ENCODE measurements around the gene OLA1. TPM values are rescaled to one million over a fixed set of nuclear protein-coding genes. Genes with fewer than 3 reads are reported as not detected.

OLA1 gene
- total RNA-seq, 1 donor from 2014 or later = 148 TPM

DNA sequence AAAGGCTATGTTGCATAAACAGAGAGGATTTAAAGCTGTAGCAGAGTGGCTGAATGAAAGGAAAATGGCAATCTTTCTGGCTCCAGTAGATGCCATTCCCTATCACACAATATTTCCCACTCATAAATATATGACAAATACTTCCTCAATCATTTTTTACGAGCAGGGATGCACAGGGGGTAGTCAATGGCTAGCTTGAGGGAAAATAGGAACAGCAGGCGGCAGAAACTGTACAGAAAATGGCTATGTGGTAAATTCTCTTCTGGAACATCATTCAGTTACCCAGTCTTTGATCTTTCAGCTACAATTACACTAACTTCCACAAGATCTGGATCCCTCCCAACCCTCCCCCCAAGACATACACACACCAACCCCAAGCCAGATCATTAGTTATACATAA, 127.2 kb downstream of the OLA1 start:
- DNase-seq (ENCODE audit: low read depth) = no peak

DNA sequence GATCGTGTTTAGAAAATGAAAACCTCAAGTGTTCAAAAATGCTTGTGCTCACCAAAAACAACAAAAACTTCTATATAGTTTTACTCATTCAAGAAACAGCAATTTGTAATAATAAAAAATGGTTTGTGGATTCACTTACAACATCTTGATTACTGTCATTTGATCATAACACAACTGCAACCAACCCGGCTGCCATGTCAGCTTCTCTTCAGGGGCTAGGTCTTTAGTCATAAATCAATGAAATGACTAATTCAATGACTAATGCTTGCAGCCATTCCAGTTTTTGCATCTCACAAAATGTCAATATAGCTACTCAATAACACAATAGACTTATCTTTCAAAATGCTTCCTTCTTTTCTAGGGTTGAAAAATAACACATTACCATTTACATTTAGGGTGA, 128.0 kb downstream of the OLA1 start:
- DNase-seq (ENCODE audit: low read depth) = peak; percentile 50

DNA sequence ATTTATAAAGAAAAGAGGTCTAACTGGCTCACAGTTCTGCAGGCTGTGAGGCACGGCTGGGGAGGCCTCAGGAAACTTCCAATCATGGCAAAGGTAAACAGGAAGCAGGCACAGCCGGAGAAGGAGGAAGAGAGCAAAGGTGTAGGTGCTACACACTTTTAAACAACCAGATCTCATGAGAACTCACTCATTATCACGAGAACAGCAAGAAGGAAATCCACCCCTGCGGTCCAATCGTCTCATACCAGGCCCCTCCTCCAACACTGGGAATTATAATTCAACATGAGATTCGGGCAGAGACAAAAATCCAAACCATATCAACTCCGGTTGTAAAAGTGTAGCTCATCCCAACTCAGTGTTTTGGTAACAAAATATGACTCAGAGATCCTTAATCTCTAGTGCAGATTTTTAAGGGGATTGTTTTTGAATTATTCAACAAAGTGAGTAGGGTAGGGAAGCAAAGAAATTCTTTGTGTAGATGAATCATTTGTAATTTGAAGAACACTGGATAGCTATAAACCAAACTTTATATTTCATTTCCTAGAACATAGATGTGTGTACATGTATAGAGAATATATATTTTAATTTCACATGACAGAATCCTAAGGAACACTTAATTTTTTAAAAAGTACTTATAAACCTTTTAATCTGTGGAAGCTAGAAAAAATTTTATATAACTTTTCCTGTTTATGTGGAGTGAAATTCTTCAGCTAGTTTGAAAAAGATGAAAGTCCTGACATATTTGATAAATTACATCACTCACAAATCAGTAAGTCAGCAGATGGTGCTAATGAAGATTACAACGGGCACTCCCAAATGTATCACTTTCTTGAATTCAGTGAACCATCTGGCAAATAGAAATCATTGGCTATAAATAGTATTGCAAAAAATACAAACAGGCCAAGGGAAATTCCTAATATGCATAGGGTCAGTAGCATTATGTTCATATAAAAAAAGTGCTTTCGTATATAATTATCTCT, 130.1 kb downstream of the OLA1 start:
- DNase-seq (ENCODE audit: low read depth) = peak; percentile 27

DNA sequence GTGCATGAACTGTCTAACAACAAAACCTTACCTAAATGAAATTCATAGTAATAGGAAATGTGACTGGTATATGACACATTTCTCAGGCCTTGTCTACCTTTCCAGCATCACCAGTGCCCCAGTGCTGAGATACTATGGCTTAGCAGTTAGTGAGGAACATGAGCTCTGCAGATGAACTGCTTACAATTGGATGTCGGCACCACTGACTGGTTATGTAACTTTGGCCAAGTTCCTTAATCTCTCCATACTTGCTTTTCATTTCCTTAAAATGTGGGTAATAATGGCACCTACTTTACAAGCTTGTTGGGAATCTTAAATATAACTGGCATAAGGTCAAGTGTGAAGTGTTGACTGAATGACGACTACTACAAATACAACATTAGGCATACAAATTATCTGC, 136.3 kb downstream of the OLA1 start:
- DNase-seq (ENCODE audit: low read depth) = no peak

DNA sequence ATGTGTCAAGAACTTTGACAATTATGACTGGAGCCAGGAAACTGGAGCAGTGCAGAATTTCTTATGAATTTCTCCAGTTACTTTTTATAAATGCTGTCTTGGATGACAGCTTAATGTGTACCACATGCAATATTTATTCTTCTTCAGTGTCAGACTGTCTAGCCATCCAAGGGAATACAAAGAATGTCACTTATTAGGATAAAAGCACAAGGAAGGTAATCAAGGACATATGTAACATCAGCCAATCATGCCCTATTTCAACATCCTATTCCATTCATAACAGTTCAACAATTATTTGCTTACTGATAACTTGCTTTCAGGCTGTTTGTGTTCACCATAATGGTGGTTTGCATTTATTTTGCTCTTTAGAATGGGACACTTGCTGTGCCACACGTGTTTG, 139.8 kb downstream of the OLA1 start:
- DNase-seq (ENCODE audit: low read depth) = no peak

DNA sequence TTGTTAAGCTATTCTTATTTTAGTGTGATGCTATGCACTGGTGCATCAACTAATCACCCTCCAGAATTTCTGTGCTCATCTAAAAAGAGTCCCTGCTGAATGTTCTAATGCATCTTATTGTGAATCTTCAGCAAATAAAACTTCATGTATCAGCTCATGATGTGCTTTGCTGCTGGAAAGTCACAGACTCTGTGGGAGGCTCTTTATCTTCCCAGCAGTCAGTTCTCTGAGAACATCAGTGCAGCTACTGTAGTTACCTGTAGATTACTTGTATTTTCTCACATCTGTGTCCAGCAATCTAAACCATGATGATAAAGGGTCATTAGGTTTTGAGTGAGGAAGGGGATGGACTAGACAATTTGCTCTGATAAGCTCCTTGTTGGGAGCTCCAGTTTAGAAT, 141.6 kb downstream of the OLA1 start:
- DNase-seq (ENCODE audit: low read depth) = no peak

DNA sequence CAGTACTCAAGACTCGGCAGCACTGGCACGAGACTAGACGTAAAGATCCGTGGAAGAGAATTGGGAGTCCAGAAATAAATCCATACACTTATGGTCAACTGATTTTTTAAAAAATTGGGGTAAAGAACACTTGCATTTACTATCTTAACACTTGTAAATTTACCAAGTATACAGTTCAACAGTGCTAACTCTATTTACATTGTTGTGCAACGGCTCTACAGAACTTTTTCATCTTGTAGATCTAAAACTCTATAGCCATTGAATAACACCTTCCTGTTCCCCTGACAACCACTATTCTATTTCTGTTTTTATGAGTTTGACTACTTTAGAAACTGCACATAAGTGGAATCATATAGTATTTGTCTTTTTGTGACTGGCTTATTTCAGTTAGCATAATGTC, 153.8 kb downstream of the OLA1 start:
- no peak for DNase-seq (ENCODE audit: low read depth)

DNA sequence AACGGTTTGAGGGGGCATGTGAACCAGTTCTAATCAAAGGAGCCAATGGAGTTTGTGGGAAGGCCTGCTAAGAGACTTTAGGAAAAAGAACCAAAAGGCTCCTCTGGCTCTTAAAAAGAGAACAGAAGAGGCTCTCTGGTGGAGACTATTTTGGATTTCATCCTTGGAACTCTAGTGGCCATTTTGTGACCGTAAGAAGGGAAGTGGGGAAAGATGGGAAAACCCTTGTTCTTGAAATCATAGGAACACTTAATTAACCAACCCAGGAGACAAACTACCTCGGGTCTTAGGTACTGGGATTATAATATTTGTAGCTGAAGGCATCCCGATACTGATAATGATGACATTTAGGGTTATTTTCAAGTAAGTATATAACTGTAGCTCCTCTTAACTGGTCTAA, 157.9 kb downstream of the OLA1 start:
- no peak for DNase-seq (ENCODE audit: low read depth)

DNA sequence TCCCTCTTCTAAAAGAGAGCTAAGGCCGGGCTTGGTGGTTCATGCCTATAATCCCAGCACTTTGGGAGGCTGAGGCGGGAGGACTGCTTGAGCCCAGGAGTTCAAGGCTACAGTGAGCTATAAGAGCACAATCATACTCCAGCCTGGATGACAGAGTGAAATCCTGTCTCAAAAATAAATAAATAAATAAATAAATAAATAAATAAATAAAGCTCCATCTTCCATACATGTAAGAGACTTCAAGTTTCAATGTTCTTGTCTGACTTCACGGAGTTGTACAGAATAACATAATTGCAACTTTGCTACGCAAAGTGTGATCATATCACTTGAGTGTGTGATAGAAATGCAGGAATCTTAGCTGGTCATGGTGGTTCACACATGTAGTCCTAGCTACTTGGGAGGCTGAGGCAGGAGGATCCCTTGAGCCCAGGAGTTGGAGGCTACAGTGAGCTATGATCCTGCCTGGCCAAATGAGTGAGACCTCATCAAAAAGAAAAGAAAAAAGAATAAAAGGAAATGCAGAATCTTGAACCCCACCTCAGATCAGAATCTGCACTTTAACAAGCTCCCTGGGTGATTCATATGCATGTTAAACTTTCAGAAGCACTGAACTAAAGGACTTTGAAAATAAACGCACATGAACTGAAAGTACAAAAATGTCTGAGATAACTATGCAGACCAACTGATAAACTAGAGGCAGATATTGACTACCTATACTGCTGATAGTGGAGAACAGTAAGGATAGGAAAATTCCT, 159.4 kb downstream of the OLA1 start:
- DNase-seq (ENCODE audit: low read depth) = no peak

DNA sequence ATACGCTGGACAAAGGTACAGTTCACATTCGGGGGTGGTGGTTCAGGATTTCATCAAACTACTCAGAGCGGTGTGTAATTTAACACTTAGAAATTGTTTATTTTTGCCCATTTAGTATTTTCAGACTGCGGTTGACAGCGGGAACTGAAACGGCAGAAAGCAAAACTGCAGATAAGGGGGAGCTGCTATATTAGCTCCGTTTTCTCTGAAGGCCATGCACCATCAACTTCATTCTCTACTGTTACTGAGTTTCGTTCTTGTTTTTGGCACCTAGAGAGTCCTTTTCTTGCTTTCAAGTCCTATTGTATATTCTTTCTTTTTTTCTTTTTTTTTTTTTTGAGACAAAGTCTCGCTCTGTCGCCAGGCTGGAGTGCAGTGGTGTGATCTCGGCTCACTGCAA, 161.6 kb downstream of the OLA1 start:
- DNase-seq (ENCODE audit: low read depth) = no peak

DNA sequence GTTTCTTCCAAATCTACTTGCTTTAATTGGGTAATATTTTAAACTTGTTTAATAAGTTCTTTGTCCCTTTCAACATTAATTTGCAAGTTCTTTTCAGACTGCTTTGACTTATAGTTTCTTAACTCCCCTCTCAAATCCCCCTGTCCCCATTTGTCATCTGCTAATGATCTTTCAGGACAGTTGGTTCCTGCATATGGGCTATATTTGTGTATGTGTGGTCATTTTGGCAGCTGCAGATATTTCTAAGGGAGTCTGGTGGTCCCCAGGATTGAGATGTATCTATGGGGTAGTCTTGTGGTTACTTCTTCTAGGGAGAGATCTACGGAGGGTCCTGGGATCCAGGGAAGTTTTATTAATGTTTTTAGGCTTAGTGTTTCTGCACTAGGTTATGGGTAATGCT, 162.6 kb downstream of the OLA1 start:
- DNase-seq (ENCODE audit: low read depth) = no peak

DNA sequence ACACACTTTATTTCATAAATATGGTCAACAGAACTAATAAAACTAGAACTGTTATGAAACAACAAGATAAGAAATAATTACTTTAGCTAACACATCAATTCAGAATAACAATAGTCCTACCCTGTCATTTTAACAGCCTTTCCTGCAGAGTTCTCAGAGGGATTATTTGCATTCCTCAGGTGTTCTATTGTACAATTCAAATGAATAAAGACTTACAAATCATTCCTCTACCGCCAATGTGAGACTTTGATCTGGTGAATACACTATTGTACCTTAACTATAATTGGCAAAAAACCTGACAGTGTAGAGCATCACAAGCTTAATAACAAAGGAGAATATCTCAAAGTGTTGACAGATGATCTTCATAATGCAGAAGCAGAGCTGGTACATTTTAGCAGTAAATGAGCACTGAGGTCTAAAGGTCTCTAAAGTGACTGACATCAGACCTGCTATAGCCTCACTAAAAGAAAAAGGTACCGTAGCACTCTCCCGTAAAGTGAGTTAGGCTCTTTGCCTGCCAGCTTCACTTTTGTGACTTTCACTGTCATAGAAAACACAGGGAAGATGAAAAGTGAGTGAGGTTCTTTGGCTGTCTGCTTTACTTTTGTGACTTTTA, 164.4 kb downstream of the OLA1 start:
- DNase-seq (ENCODE audit: low read depth) = no peak

DNA sequence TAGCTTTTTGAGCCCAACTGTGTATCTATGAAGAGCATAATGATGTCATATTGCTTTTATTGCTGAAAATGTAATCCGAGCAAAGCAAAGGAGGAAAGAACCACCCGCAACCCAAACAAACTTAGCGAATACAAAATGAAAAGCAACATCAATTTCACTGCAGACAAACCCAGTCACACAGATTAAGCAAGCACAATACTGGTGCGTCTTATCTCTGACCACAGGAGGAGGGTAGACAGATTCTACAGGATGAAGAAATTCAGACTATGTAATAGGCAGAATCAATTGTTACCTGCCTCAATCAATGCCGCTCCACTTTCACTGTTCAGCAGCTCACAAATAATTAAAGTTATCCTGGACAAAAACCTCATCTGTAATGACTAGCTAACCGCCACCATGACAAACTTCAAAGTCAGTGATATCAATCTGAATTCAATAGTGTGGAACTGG, 167.6 kb downstream of the OLA1 start:
- no peak for DNase-seq (ENCODE audit: low read depth)

DNA sequence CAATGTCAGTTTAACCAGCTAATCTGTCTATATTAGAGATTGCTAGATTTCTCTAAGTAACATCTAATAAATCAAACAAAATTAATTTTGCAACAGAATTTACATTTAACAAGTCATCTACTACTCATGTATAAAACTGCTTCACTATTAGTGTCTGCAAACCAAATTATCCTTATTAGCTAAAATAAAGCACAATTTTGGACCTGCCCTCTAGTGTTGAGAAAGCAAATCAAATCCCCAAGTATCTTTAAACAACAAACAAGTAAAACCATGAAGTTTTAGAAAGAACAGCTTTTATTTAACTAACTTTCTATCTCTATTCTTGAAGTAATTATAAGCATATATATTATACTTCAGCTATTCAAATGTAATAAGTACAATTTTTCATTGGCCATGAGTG, 170.1 kb downstream of the OLA1 start:
- DNase-seq (ENCODE audit: low read depth) = no peak

DNA sequence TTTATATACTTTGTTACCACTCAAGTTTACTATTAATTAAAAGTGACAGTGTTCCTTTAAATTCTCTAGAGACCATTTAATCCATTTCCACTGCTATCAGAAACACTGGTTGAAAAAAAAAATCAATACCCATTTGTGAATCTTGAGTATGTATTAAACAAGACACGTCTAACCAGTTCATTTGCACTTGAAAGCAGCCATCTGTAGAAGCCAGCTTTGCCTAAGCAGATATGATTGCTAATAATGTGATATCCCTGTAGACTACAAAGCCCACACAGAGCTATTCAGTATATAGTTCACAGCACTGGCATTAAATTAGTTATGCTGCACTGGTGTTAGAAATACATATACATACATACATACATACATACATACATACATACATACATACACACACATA, 171.4 kb downstream of the OLA1 start:
- no peak for DNase-seq (ENCODE audit: low read depth)

DNA sequence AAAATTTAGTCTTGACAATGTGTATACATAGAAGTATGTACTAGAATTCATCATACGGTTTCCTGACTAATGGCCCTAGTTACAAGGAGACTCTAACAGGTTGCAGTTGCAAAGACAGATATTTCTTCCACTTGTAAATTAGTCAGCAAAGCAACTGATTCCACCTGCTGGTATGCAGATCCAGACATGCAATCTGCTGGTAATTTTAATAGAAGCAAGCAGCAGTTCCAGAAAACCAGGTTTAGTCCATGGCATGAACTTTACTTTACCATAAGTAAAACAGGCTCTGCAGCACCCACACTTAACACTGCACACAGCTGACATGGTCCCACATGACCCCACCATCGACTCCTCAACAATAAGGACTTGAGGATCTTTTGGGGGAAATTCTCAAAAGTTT, 172.3 kb downstream of the OLA1 start:
- DNase-seq (ENCODE audit: low read depth) = peak; percentile 9

DNA sequence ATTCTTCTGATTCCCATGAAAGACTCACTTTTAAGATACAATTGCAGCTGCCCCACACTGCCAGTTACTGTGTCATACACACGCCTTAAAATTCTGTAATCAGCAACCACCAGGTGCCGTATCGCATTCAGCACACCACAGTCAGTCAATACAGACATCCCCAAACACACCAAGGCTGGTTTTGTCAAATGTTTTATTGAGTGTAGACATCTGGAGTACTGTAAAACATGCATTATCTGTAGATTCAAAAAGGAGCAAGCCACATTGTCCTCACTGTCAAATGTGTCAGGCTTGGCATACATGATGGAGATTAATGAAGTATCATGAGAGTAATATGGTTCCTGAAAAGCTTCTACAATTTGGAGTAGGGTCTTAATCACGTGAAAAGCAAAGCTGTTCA, 173.5 kb downstream of the OLA1 start:
- DNase-seq (ENCODE audit: low read depth) = no peak

DNA sequence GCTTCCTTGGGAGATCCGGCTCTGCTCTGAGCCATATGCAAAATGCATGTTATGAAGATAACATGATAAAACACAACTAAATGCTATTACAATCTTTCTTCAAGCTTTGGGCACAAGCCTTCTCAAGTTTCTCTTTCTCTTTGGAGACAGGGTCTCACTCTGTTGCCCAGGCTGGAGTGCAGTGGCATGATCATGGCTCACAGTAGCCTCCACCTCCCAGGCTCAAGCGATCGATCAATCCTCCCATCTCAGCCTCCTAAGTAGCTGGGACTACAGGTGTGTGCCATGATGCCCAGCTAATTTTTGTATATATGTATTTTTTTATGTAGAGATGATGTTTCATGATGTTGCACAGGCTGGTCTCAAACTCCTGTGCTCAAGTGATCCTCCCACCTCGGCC, 175.5 kb downstream of the OLA1 start:
- no peak for DNase-seq (ENCODE audit: low read depth)

DNA sequence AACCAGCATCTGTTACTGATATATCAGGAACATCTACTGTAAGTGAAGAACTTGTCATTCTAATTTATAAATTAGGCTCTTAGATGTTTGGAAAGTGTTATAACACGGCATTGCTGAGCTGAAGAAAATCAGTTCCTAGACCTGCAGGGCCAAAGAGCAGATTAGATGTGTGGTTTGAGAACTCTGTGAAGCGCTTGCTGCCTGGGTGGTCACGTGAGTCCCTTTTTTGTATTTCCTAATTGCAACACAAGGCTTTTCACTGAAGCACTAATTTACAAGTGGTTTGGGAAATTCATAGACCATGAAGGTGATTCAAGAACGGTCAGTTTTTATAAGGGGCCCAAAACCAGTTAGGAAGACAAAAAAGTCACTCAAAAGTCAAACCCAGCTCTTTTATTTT, 176.3 kb downstream of the OLA1 start:
- DNase-seq (ENCODE audit: low read depth) = peak; percentile 66

DNA sequence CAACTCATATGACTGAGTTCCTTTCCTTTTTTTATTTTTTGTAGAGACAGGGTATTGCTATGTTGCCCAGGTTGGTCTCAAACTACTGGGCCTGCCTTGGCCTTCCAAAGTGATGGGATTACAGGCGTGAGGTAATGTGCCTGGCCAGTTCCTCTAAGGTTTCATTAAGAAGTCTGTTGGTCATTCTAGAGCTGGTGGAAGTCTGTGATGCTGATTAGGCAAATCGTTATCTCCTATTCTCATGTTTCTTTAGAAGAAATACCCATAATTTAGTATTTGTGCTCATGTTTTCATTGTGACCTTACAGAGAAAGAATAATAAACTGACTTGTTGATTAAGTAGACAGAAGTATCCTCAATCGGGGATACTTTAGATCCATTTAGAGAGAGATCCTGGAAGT, 177.0 kb downstream of the OLA1 start:
- DNase-seq (ENCODE audit: low read depth) = no peak

DNA sequence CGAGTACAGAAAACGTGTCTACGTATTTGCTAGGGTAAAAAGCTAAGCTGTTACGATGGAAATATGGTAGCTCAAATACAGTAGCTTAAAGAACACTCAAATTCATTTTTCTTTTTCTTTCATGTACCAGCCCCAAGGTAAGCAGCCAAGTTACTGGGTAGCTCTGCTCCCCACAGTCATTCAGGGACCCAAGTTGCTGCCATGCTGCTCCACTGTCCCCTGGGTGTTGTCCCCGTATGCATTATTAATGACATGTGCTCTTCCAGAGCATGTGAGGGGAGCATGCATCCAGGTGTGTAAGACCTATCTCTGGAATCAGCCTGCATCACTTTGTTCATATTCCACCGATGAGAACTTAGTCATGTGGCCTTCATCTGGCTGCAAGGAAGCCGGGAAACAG, 178.1 kb downstream of the OLA1 start:
- DNase-seq (ENCODE audit: low read depth) = no peak

DNA sequence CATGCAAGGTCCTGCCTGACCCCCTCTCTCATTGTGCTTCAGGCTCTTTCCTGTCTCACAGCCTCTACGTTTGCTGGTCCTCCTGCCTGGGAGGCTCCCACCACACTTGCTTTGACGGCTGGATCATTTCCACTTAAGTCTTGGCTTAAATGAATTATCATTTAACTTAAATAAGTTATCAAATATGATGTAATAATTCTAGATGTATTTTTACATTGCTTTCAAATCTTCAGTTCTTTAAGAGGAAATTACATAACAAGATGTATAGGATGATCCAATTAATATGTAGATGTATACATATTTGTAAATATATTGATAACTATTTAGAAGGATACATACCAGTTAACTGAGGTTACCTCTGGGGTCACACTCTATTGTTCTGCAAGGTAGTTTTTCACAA, 180.5 kb downstream of the OLA1 start:
- no peak for DNase-seq (ENCODE audit: low read depth)

DNA sequence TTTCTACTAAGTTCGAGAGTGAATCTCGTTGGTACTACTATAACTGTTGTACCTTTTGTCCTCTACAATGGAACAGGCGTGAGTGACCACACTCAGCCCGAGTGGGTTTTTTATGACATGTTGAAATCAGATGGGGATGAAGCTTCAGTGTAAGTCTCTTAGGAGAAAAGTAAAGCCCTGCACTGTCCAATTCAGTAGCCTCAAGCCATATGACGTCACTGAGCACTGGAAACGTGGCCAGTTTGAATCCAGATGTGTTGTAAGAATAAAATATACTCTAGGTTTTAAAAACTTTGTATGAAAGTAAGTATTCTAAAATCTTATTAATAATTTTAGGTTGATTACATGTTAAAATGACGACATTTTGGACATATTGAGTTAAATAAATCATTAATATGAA, 181.5 kb downstream of the OLA1 start:
- DNase-seq (ENCODE audit: low read depth) = no peak

Measured in renal cortical epithelial cell (primary cell).